Muscle layer of duodenum (tissue), 2 donors: ENCODE measurements around the gene C2CD4C.
"Not testable (repeated sequence)": the region's sequence is repeated elsewhere in the genome, so short reads cannot be mapped to it uniquely, and the experiment has no call there.

Experiments
- H3K27ac ChIP-seq: one replicate; pipeline ENCODE4 v1.7.0; 2013; ENCODE audit warnings: mild to moderate bottlenecking, low read length
- H3K27me3 ChIP-seq: one replicate; pipeline ENCODE4 v1.7.0; 2013; ENCODE audit warnings: low read depth, mild to moderate bottlenecking, control low read depth, low read length
- H3K36me3 ChIP-seq, 2 donors: one replicate each; pipeline ENCODE4 v1.7.0; 2013; ENCODE audit warnings: low read length in 2 of 2, control low read depth in 1 of 2, mild to moderate bottlenecking in 1 of 2; ENCODE audit not compliant: insufficient read depth in 2 of 2, control insufficient read depth in 1 of 2
- H3K4me1 ChIP-seq, 2 donors: one replicate each; pipeline ENCODE4 v1.7.0; 2013; ENCODE audit warnings: low read length in 2 of 2, mild to moderate bottlenecking in 2 of 2, control low read depth in 1 of 2, moderate library complexity in 1 of 2; ENCODE audit not compliant: insufficient read depth in 2 of 2, control insufficient read depth in 1 of 2
- H3K4me3 ChIP-seq, 2 donors: one replicate each; pipeline ENCODE4 v1.7.0; 2013; ENCODE audit warnings: low read length in 2 of 2, low read depth in 1 of 2, mild to moderate bottlenecking in 1 of 2
- H3K9me3 ChIP-seq, 2 donors: one replicate each; pipeline ENCODE4 v1.7.0; 2013; ENCODE audit warnings: low read length in 2 of 2, control low read depth in 1 of 2, mild to moderate bottlenecking in 1 of 2; ENCODE audit not compliant: control insufficient read depth in 1 of 2
- donor health status: healthy.

The C2CD4C gene

DNA sequence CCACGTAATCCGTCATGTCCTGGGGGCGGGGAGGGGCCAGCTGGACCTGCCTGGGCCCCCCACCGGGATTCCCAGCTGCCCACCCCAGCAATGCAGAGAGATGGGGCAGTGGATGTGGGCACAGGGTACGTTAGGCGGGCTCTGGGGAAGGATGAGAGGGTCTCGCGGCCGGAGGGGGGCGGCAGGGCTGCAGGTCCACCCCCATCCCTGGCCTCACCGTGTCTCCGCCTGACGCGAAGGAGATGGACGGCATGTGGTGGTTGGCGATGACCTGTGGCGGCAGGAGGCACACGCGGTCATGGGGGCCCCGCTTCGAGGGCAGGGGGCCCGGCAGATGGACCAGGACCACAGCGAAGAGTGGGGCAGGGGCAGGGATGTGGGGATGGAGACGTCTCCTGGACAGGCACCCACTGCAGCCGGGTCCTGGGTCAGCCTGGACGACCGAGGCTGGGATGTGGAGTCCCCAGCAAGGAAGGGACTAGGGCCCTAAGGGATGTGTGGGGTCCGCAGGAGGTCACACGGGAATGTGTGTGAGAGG is 27.5 kb upstream of the C2CD4C start:
- peaks cover 0 to 19% of the 10 kb centered on the region in 2 donors for H3K36me3 ChIP-seq
- no peak overlapping the region for H3K27ac ChIP-seq
- H3K4me3 ChIP-seq = no peak overlapping the region
- H3K4me1 ChIP-seq = no peaks in the 10 kb centered on the region
- H3K27me3 ChIP-seq = no peaks in the 10 kb centered on the region
- H3K9me3 ChIP-seq = no peaks in the 10 kb centered on the region

DNA sequence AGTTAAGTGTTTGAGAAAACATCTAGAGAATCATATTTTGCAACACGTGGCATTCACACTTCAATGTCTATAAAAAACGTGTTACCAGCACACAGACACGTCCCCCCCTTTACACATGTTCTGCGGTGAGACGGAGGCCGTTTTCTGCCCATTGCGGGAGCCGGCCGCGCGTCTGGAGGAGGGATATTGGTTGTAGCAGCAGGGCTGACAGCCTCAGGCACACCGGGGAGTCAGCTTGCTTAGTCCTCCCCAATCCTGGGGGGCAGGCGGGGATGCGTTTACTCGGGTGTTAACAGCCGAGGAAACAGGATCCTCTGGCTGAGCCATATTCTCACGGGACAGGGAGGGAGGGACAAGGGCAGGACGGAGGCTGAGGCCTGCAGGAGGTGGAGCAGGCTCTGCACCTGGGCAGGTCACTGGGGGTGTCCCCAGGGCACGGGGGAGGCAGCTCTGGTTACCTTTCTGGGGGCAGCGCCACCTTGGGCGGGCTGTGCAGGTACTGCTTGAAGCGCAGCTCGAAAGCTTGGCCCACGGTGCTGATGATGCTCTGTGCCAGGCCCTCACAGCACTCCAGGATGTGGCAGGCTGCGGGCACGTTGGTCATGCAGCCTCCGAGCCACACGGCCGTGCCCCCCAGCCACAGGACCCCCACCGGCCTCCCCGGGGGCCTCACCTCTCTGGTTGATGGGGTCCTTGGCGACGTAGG is 26.9 kb upstream of the C2CD4C start:
- peaks cover 0 to 19% of the 10 kb centered on the region in 2 donors for H3K36me3 ChIP-seq
- no peaks in the 10 kb centered on the region for H3K4me1 ChIP-seq
- no peak overlapping the region for H3K4me3 ChIP-seq
- H3K9me3 ChIP-seq = no peaks in the 10 kb centered on the region
- H3K27ac ChIP-seq = no peak overlapping the region
- H3K27me3 ChIP-seq = no peaks in the 10 kb centered on the region

DNA sequence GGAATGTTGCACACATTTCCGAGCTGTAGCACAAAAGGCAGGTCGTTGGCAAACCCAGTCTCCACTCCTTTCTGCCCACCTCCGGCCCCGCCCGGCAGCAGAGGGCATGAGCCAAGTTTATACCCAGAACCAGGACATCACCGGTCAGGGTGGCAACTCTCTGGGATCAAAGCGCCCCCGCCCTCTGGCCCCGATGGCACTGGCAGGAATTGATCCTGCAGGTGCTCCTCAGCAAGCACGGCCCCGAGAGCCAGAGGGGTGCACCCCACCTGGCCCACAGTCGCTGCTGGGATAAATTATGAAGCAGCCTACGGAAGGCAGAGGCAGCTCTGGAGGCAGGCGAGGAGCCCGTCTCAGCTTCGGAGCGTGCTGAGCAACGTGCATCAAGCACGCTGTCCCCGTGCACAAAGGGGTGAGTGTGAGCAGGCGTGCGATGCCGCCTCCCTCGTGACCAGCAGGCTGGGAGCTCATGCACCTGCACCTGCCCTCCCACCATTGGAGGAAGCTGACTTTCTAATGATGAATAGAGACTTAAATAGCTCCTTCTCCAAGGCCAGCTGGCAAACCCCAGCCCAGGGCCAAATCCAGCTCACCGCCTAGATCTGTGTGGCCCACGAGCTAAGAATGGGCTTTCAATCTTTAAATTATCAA is 26.2 kb upstream of the C2CD4C start:
- Histone ChIP-seq H3K27ac (no peak overlapping the region), H3K4me1 (no peaks in the 10 kb centered on the region), H3K36me3 (peaks cover 0 to 22% of the 10 kb centered on the region in 2 donors), H3K27me3 (no peaks in the 10 kb centered on the region), H3K4me3 (no peak overlapping the region), H3K9me3 (no peaks in the 10 kb centered on the region)

DNA sequence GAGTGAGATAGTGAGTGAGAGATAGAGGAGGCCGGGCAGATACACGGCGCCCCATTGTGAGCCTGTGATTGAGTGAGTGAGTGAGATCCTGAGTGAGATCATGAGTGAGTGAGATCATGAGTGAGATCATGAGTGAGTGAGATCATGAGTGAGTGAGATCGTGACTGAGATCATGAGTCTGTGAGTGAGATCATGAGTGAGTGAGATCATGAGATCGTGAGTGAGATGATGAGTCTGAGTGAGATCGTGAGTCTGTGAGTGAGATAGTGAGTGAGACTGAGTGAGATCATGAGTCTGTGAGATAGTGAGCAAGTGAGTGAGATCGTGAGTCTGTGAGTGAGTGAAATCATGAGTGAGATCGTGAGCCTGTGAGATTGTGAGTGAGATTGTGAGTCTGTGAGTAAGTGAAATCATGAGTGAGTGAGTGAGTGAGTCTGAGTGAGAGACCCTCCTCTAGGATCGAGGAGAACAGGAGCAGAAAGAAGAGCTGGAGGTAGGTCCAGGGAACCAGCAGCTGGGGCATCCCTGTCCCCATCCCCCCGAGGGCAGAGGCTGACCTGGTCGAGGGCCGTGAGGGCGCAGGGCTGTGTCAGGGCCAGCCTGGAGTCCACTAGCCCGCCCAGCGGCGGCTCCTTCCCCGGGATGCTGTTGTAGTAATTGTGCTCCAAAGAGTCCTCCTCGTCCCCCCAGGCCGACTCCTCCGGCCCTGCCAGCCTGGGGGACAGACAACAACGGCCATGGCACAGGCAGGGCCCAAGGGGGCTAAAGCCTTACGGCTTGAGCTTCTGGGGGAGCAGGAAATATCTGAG is 25.4 kb upstream of the C2CD4C start:
- no peaks in the 10 kb centered on the region for H3K27me3 ChIP-seq
- H3K4me1 ChIP-seq = no peaks in the 10 kb centered on the region
- no peak overlapping the region for H3K4me3 ChIP-seq
- H3K9me3 ChIP-seq = no peaks in the 10 kb centered on the region
- H3K27ac ChIP-seq = no peak overlapping the region
- H3K36me3 ChIP-seq = peaks cover 0 to 24% of the 10 kb centered on the region in 2 donors

DNA sequence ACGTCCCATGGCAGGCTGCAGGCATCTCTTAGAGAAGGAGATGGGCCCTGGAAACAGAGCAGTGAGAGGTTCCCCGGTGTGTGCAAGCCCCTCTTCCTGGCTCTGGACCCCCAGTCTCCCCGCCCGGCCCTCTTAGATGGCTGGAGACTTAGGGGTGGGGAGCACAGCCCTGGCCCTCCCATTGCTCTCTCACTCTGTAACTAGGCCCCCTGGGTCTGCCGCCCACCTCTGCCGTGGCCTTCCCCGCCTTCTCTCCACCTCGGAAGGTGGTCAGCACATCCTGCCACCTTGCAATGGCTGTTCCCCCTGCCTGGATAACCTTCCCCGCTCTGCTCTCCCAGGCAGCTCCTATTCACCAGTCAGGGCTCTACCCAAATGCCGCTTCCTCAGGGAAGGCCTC is 21.8 kb upstream of the C2CD4C start:
- H3K27me3 ChIP-seq = no peaks in the 10 kb centered on the region
- peaks cover 0 to 20% of the 10 kb centered on the region in 2 donors for H3K36me3 ChIP-seq
- H3K4me3 ChIP-seq = no peak overlapping the region
- H3K27ac ChIP-seq = no peak overlapping the region
- H3K9me3 ChIP-seq = no peaks in the 10 kb centered on the region
- no peaks in the 10 kb centered on the region for H3K4me1 ChIP-seq

DNA sequence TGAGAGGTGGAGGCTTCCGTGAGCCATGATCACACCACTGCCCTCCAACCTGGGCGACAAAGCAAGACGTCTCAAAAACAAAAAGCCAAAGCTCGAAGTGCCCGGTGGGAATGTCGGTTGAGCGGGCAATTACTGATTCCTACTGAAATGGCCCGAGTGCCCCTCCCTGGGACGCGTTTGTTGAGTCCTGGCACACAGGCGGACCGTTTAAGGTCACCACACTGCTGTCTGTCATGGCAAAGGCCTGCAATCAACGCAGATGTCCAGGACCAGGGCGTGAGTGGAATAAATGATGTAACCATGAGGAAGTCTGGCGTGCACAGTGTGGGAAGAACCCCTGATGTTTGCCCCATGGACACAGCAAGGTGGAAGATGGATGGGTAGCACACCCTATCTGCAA is 19.2 kb upstream of the C2CD4C start:
- Histone ChIP-seq H3K9me3 (no peaks in the 10 kb centered on the region), H3K4me3 (no peak overlapping the region), H3K36me3 (peaks cover 0 to 21% of the 10 kb centered on the region in 2 donors), H3K27ac (no peak overlapping the region), H3K4me1 (no peaks in the 10 kb centered on the region), H3K27me3 (no peaks in the 10 kb centered on the region)

DNA sequence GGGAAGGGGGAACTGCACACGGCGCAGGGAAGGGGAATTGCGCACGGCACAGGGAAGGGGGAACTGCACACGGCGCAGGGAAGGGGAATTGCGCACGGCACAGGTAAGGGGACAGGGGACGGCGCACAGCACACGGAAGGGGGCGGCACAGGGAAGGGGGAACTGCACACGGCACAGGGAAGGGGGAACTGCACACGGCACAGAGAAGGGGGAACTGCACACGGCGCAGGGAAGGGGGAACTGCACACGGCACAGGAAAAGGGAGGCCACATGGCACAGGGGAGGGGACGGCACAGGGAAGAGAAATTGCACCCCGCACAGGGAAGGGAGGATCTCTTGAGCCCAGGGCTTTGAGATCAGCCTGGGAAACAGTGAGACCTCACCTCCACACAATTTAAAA is 18.7 kb upstream of the C2CD4C start:
- not testable (repeated sequence) for H3K27me3 ChIP-seq, H3K4me1 ChIP-seq, H3K27ac ChIP-seq, H3K9me3 ChIP-seq, H3K4me3 ChIP-seq
- H3K36me3 ChIP-seq = peaks cover 0 to 21% of the 10 kb centered on the region in 2 donors

DNA sequence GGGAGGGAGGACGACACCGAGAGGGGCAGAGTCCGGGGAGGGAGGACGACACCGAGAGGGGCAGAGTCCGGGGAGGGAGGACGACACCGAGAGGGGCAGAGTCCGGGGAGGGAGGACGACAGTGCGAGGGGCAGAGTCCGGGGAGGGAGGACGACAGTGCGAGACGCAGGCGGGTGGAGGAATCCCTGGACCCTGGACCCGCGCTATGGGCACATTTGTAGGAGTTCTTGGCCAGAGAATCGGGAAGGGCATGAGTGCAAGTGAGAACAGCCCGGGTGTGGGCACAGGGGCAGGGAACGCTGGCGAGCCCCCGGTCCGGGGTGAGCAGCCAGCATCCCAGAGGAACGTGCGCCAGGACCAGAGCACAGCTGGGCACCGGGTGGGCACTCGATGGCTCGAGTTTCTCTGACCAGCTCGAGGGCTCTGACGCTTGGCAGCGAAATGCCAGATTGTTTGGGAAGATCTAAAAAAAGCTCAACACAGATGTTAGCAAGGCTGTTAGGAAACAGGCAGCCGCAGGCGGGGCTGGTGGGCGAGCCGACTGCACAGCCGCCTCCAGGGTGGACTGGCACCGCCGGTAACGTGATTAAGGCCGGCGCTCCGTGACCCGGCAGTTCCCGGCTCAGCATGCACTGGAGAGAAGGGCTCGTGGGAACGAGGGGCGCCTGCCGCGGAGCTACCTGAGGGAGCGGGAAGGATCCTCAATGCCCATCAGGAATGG is 17.9 kb upstream of the C2CD4C start:
- no peaks in the 10 kb centered on the region for H3K9me3 ChIP-seq
- no peak overlapping the region for H3K4me3 ChIP-seq
- H3K27ac ChIP-seq = no peak overlapping the region
- no peaks in the 10 kb centered on the region for H3K4me1 ChIP-seq
- H3K27me3 ChIP-seq = no peaks in the 10 kb centered on the region
- H3K36me3 ChIP-seq = peaks cover 0 to 27% of the 10 kb centered on the region in 2 donors

DNA sequence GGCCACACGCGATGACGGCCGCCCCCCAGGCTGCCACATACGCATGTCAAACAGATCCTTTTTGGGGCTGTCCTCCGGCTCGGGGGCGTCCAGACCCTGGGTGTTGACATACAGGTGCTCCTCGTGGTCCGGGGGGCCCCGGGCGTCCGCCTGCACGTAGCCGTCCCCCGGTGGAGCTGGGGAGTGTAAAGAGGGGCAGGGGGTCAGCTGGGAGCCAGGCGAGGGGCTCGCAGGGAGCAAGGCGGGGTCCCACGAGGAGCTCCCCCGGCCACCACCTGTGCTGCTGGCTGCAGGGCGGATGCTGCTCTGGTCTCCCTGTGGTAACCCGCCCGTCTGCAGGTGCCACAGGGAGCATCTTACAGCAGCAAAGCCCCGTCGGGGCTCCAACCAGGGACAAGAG is 16.1 kb upstream of the C2CD4C start:
- Histone ChIP-seq H3K27me3 (no peaks in the 10 kb centered on the region), H3K4me1 (no peaks in the 10 kb centered on the region), H3K4me3 (no peak overlapping the region), H3K36me3 (peaks cover 0 to 27% of the 10 kb centered on the region in 2 donors), H3K27ac (no peak overlapping the region), H3K9me3 (no peaks in the 10 kb centered on the region)

DNA sequence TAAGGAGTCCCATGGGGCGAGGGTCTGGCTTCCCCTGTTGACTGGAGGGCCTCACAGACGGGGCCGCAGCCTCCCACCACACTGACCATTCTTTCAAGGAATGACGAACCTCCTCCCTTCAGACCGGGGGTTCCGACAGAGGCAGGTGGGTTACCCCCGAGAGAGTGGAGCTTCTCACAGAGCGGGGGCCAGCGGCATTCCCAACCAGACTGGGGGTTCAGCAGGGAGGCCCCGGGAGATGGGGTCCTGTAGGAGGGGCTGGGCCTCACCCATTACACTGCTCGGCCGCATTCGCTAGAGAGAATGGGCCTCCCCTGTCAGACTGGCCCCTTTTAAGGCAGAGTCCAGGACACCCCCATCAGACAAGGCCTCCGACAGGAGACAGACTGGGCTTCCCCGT is 15.6 kb upstream of the C2CD4C start:
- Histone ChIP-seq H3K9me3 (no peaks in the 10 kb centered on the region), H3K4me3 (no peak overlapping the region), H3K27ac (no peak overlapping the region), H3K36me3 (peaks cover 0 to 26% of the 10 kb centered on the region in 2 donors), H3K4me1 (no peaks in the 10 kb centered on the region), H3K27me3 (no peaks in the 10 kb centered on the region)
